K562 (cell line): ENCODE results near the gene HMGXB3. TPM values are rescaled to one million over a fixed set of nuclear protein-coding genes. Genes with fewer than 3 reads are reported as not detected.

Experiments
- ATAC-seq: fragments of 200-7000 bp; cut with Tn5 transposase; 3 replicates; pipeline ENCODE4 v1.9.1; 2020; ENCODE audit warnings: moderate library complexity
- BruUV-seq: library from RNA; stranded (reverse); fragments of 400-500 nt; replicated peaks from 2 replicates; lab custom pipeline; 2021; lab: Mats Ljungman, UMichigan
- CTCF ChIA-PET: fragments of 300-600 bp; formaldehyde crosslinking; extraction: SDS; loops from one replicate; lab custom pipeline; 2021; ENCODE audit warnings: low intra/inter-chr PET ratio; lab: Yijun Ruan, JAX
- POLR2A ChIA-PET: fragments of 300-600, 350-650 bp; sonication (Branson Sonifier 250); formaldehyde crosslinking; extraction: SDS; loops from one replicate; lab custom pipeline; 2021; ENCODE audit warnings: antibody characterized with exemption, inconsistent platforms; lab: Yijun Ruan, JAX
- DNase-seq, 4 experiments: peaks; one replicate each; pipeline versions ENCODE4 v3.0.0 to v3.0.0-alpha.2; 2011 to 2018; ENCODE audit warnings: low spot score in 3 of 4, mixed read lengths in 3 of 4; ENCODE audit errors: extremely low read depth in 1 of 4
- FAIRE-seq: peaks from 2 replicates; lab custom pipeline; 2011; peaks lifted over from hg19 to GRCh38; lab: Jason Lieb, UNC
- H2AFZ ChIP-seq: 2 replicates; pipeline ENCODE4 v1.6.0; 2011; ENCODE audit warnings: low read depth, low read length, control low read depth, inconsistent platforms
- H3K27ac ChIP-seq: fragments of 200-600 bp; 3 replicates; pipeline ENCODE4 v1.8.0; 2011; ENCODE audit warnings: low read depth, mild to moderate bottlenecking, control low read depth, inconsistent platforms, low read length, moderate library complexity, mixed read lengths; ENCODE audit errors: extremely low read depth
- H3K27me3 ChIP-seq, 2 experiments: fragments of 300-600 bp in 1 of 2; 2 replicates in 1 of 2; 3 replicates in 1 of 2; pipeline versions ENCODE4 v1.6.0 to v1.8.0; 2011; ENCODE audit warnings: inconsistent platforms in 2 of 2, low read length in 2 of 2, mild to moderate bottlenecking in 1 of 2, mixed read lengths in 1 of 2, moderate library complexity in 1 of 2; ENCODE audit not compliant: control insufficient read depth in 2 of 2, insufficient read depth in 2 of 2
- H3K36me3 ChIP-seq: fragments of 300-600 bp; 3 replicates; pipeline ENCODE4 v1.8.0; 2011; ENCODE audit warnings: mild to moderate bottlenecking, low read length, inconsistent platforms; ENCODE audit not compliant: control insufficient read depth, insufficient read depth
- H3K4me1 ChIP-seq, 2 experiments: fragments of 200-600 bp in 1 of 2; replicated peaks in 1 of 2; 2 replicates in 1 of 2; 3 replicates in 1 of 2; pipeline versions ENCODE4 v1.5.1 to v1.8.0; 2011; ENCODE audit warnings: inconsistent platforms in 2 of 2, low read length in 2 of 2, mild to moderate bottlenecking in 1 of 2, mixed read lengths in 1 of 2, moderate library complexity in 1 of 2; ENCODE audit not compliant: control insufficient read depth in 2 of 2, insufficient read depth in 2 of 2
- H3K4me2 ChIP-seq: 2 replicates; pipeline ENCODE4 v1.6.1; 2011; ENCODE audit warnings: low read length, control low read depth, inconsistent platforms, mixed read lengths; ENCODE audit not compliant: insufficient read depth
- H3K4me3 ChIP-seq: fragments of 200-600 bp; sonication (generic), shearing (Covaris generic); 2 replicates; pipeline ENCODE4 v1.5.1; 2016; ENCODE audit warnings: control low read depth, inconsistent platforms
- H3K79me2 ChIP-seq: fragments of 200-600 bp; 3 replicates; pipeline ENCODE4 v1.8.0; 2011; ENCODE audit warnings: low read length, inconsistent platforms; ENCODE audit not compliant: control insufficient read depth, insufficient read depth
- H3K9ac ChIP-seq, 2 experiments: 2 replicates each; pipeline versions ENCODE4 v1.6.0 to v1.6.1; 2011; ENCODE audit warnings: low read depth in 2 of 2, low read length in 2 of 2, control low read depth in 1 of 2, inconsistent platforms in 1 of 2, mild to moderate bottlenecking in 1 of 2, mixed read lengths in 1 of 2; ENCODE audit not compliant: insufficient read depth in 1 of 2
- H3K9me1 ChIP-seq: one replicate; pipeline ENCODE4 v1.6.0; 2011; ENCODE audit warnings: inconsistent platforms, mild to moderate bottlenecking, low read length, moderate library complexity; ENCODE audit not compliant: control insufficient read depth, insufficient read depth
- H3K9me3 ChIP-seq: replicated peaks from 2 replicates; pipeline ENCODE4 v1.5.1; 2011; ENCODE audit warnings: low read depth, low read length, inconsistent platforms; ENCODE audit not compliant: control insufficient read depth, insufficient read depth
- H4K20me1 ChIP-seq: replicated peaks from 2 replicates; pipeline ENCODE4 v1.6.1; 2011; ENCODE audit warnings: low read length, inconsistent platforms, mixed read lengths; ENCODE audit not compliant: control insufficient read depth, insufficient read depth
- RBM17 ChIP-seq: fragments of 200-400 bp; formaldehyde crosslinking; IDR thresholded peaks from 2 replicates; pipeline ENCODE4 v1.6.1; 2017; ENCODE audit warnings: low read depth, mild to moderate bottlenecking, low read length, borderline replicate concordance
- SOX6 ChIP-seq: fragments of 450-650 bp; IDR thresholded peaks from 2 replicates; pipeline ENCODE4 v1.6.1; 2014; ENCODE audit warnings: mild to moderate bottlenecking
- ZFX ChIP-seq: sonication (generic); formaldehyde crosslinking; IDR thresholded peaks from 2 replicates; pipeline ENCODE4 v1.8.0; 2022; ENCODE audit warnings: mild to moderate bottlenecking, missing genetic modification reagents, moderate library complexity
- ZNF165 ChIP-seq: fragments of 250-450 bp; sonication (Bioruptor Pico); IDR thresholded peaks from 2 replicates; pipeline ENCODE4 v1.4.0; 2020; ENCODE audit warnings: borderline replicate concordance
- WGBS: fragments of 100-300 bp; shearing (Covaris generic); methylation state at CpG from one replicate; pipeline ENCODE4 v1.1.6; 2016; ENCODE audit warnings: low coverage, mixed read lengths; ENCODE audit not compliant: insufficient coverage; ENCODE audit errors: missing lambda C conversion rate; 5-methylcytosine and 5-hydroxymethylcytosine counted together
- in situ Hi-C: fragments of 300-500 bp; cut with MboI; formaldehyde crosslinking; loops from 4 replicates; pipeline ENCODE4 v1.15.0; 2018; ENCODE audit warnings: inconsistent platforms, mixed read lengths
- intact Hi-C: fragments of 100-400 bp; cut with micrococcal nuclease; formaldehyde crosslinking; loops from 2 replicates; pipeline ENCODE4 v1.14.2; 2022
- polyA plus RNA-seq, 8 experiments: library from polyadenylated mRNA; depleted of rRNA in 4 of 8; stranded (reverse) in 5 of 8; unstranded in 3 of 8; fragments of >200 nt; fragmentation: Nextera tagmentation in 2 of 8; fragmentation: Illumina TruSeq in 1 of 8; extraction: Ambion mirVana in 2 of 8; extraction: Trizol in 1 of 8; gene quantifications; 2 replicates each; pipeline versions ENCODE4 v1.2.1 to v1.2.3, GENCODE V29; 2011 to 2014; ENCODE audit warnings: inconsistent platforms in 1 of 8, missing spikeins in 1 of 8
- total RNA-seq, 7 experiments: library from RNA; depleted of rRNA in 6 of 7; stranded (reverse); fragments of >200 nt in 6 of 7; fragmentation: Illumina TruSeq in 2 of 7; extraction: Trizol in 2 of 7; gene quantifications; 2 replicates each; pipeline versions ENCODE4 v1.2.1 to v1.2.3, GENCODE V29; 2011 to 2021; ENCODE audit warnings: low replicate concordance in 1 of 7

The HMGXB3 gene
- total and polyA plus RNA-seq, 9 of the 15 experiments (the other 6 are each of a cell fraction or from before 2014, with no cell fraction given) = 1.8 to 44.1 (median 32.2) TPM

GRCh38 chr5:150079909-150080461, 79.4 kb downstream of the HMGXB3 start:
- Histone ChIP-seq H4K20me1 (peaks cover 12% of the 10 kb centered on the region; the same call in 1 of the 2 replicates), H2AFZ (no peak overlapping the region), H3K4me2 (no peak overlapping the region), H3K4me1 (peaks cover 0 to 7% of the 10 kb centered on the region in 2 experiments; a peak in 2 of 5 replicates), H3K9me3 (no peaks in the 10 kb centered on the region), H3K9ac (peak overlapping the region in 1 of 2 experiments; percentile 26; a peak in 1 of 4 replicates), H3K4me3 (no peak overlapping the region), H3K79me2 (no peaks in the 10 kb centered on the region), H3K27me3 (peaks cover 31 to 88% of the 10 kb centered on the region in 2 experiments), H3K9me1 (no peaks in the 10 kb centered on the region), H3K27ac (no peak overlapping the region), H3K36me3 (no peaks in the 10 kb centered on the region)
- POLR2A ChIA-PET = no interaction called here
- CTCF ChIA-PET = no interaction called here
- no peak for FAIRE-seq
- in situ Hi-C loops = no loop called here
- WGBS = 13% methylated on average over 18 of the region's 19 CpGs
- no peak for ATAC-seq
- intact Hi-C loops = loop anchor here (10.0 kb wide), 1 partner anchor 45 kb away; no protein-coding TSS in a partner anchor
- no peak for TF ChIP-seq ZFX (CRISPR knock-in tag)
- no peak for TF ChIP-seq ZNF165 (CRISPR knock-in tag)
- no peak for TF ChIP-seq SOX6
- no peak for TF ChIP-seq RBM17
- DNase-seq = no peak
- no TSS peak for BruUV-seq
